Subcutaneous adipose tissue (tissue), 4 donors: ENCODE data around the gene CORO2B. TPM values are rescaled to one million over a fixed set of nuclear protein-coding genes. Genes with fewer than 3 reads are reported as not detected.

Experiments used
- CTCF ChIP-seq: fragments of 450-650 bp; IDR thresholded peaks from one replicate; pipeline ENCODE4 v1.5.1; 2016; ENCODE audit warnings: low read depth, mild to moderate bottlenecking, control low read depth, antibody characterized with exemption, moderate library complexity
- total RNA-seq, 4 donors: library from RNA; depleted of rRNA; stranded (reverse); fragments of >200 nt; gene quantifications; one replicate each; pipeline ENCODE4 v1.1.0, GENCODE V29; 2016

Gene CORO2B
- total RNA-seq, 4 donors from 2014 or later = 5.4 to 15.3 (median 9.7) TPM

DNA sequence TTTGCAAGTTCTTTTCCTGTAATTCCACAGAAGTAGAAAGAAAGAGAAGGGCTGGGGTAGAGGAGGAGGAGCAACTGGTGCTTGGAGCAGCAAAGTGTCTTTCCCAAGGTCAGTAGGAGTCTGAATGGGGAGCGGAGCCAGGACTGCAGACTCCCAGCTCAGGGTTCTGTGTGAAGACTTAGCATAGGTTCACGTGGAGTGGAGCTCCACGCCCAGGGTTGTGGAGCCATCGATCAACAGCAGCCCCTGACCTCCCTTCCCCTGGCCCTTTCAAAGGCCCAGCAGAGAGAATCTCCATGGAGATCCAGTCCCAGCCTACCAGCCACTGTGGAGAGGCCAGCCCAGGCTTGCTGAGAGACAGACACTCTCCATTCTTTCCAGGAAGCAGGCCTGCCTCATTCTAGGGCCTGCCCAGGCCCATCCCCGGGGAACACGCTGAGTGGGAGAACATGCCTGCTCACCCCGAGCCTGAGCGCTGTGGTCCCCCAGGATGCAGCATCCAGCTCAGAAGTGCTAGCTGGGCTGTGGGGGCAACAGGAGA, 62.1 kb downstream of the CORO2B start:
- TF ChIP-seq CTCF = no peak

- TF ChIP-seq CTCF = no peak
These were observed 62.6 kb downstream of the CORO2B start for GRCh38 chr15:68641376-68641775.

GRCh38 chr15:68642491-68642845, 63.7 kb downstream of the CORO2B start:
- TF ChIP-seq CTCF = no peak

DNA sequence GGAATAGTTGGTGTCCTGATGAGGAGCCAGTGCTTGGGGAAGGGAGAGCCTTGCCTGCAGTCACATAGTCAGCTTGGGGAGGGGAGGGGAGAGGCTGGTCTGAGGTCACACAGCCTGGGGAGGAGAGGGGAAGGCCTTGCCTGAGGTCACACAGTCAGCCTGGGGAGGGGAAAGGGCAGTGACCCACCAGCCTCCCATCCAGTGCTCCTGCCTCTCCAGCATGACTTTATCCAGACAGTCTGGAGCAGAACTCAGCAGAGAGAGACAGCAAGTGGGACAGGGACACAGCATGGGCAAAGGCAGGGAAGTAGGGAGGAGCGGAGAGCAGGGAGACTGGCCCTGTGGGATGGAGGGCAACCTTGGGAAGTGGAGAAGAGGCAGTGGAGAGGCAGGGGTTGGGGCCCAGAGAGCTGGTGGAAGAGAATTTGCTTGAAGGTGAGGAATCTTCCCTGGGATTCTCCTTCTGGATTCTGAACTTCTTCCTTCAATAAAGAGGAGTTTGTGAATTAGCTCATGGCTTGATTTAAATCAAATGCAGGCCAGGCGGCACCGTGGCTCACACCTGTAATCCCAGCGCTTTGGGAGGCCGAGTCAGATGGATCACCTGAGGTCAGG, 64.5 kb downstream of the CORO2B start:
- TF ChIP-seq CTCF = no peak

DNA sequence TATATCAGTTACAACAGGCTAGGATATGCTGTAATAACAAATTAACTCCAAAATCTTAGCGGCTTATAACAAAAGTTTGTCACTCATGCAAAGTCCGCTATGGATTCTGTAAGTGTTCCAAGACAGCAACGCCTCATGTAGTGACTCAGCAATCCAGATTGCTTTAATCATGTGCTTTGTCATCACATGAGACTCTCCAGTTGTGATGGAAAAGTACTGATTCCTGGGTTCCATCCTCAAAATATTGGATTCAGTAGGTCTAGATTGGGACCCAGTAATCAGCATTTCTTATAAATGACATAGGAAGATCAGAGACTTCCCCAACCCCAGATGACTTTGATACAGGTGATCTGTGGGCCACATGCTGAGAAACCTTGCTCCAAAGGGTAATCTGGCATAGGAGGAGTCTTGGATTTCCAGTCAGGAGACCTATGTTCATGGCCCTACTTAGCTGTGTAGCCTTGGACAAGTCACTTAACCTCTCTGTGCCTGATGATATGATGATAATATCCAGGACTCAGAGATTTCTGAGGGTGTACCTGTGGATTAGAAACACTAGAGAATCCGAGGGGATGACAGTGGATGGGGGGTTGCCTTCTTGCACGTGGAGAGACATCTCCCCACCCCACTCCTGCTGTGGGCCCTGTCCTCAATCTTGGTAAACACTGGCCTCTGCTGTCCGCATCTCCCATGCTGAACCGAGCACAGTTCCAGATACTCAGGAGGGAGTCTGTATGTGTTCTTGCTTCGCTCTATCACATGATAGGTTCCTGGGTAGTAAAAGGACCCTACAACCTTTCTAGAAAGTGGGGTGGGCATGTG, 65.5 kb downstream of the CORO2B start:
- no peak for TF ChIP-seq CTCF

DNA sequence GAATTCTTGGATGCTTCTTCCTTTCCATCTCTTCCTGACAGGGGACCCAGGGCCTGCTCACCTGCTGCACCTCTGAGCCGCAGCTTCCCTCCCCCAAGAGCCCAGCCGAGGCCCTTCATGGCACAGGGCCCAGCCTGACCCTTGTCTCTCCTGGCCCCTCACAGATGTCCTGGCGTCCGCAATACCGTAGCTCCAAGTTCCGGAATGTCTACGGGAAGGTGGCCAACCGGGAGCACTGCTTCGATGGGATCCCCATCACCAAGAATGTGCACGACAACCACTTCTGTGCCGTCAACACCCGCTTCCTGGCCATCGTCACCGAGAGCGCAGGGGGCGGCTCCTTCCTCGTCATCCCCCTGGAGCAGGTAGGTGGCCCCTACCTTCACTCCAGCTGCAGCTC, 66.2 kb downstream of the CORO2B start:
- no peak for TF ChIP-seq CTCF

GRCh38 chr15:68646156-68646555, 67.4 kb downstream of the CORO2B start:
- no peak for TF ChIP-seq CTCF
